ENCODE results near the gene SEC23A.
A peak's percentile ranks its signal among the peaks of the same experiment; 100 is the strongest.
"Not testable (repeated sequence)": the region's sequence is repeated elsewhere in the genome, so short reads cannot be mapped to it uniquely, and the experiment has no call there.

SEC23A gene

DNA sequence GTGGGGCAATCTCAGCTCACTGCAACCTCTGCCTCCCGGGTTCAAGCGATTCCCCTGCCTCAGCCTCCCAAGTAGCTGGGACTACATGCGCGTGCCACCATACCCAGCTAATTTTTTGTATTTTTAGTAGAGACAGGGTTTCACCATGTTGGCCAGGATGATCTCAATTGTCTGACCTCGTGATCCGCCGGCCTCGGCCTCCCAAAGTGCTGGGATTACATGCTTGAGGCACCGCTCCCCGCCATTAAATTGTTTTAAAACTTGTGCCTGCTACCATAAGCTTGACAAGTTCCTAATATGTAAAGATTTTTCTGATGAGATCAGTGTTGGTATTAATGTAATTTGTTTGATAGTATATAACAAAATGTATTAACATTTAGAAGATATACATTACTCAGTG is 3.8 kb downstream of the SEC23A start:
- DNase-seq; intact Hi-C loops (cut with DNase I): not testable (repeated sequence)

DNA sequence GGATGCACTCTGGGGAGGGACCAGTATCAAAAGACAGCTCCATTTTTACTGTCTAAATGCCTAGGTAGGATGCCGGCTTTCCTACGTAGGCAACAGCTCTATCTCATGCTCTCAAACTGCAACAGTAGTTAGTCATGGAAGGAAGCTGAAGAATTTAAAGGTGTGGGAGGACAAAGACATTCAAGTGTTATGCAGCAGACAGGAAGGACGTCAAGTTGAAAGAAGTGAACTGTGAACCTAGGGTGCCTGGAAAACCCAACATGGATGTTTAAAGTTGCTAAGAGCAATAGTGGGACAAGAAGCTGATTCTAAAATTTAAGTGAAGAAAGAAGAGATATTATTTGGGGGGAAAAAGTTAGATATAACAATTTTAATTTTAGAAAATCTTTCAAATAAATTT is 5.9 kb downstream of the SEC23A start:
- DNase-seq: peak in 15 of 42 donors; percentile 8 to 71 (median 27)
- intact Hi-C loops (cut with DNase I): no loop called here

DNA sequence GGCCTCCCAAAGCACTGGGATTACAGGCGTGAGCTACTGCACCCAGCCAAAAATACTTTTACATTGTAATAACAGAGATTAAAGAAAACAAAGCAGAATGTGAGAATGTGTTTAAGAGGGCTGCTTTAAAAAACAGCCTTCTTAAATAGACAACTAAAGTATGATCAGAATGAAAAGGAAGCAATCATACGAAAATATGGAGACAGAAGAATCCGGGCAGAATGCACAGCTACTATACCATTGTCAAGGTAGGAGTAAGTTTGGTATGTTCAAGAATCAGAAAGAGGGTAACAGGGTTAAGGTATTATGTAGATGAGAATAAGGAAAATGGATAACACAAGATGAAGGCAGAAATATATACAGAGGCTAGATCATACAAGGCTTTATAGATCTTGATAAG is 8.5 kb downstream of the SEC23A start:
- intact Hi-C loops (cut with DNase I): no loop called here
- no peak for DNase-seq

DNA sequence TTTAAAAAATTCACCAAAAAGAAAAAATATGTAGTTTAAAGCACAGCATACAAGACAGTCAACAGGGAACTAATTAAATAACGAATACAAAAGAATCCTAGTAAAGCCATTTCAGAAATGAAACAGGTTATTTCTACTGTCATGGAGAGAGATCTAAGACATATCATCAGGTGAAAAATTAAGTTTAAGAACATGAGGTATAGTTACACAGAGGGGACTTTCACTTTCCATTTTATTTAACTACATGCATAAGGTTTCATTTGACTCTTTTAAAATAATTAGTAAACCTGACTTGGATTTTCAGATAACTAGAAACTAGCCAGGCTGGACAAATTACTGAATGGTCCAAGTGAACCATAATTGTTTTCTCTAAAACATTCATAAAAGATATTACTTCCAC is 11.3 kb downstream of the SEC23A start:
- intact Hi-C loops (cut with DNase I): no loop called here
- DNase-seq: no peak

DNA sequence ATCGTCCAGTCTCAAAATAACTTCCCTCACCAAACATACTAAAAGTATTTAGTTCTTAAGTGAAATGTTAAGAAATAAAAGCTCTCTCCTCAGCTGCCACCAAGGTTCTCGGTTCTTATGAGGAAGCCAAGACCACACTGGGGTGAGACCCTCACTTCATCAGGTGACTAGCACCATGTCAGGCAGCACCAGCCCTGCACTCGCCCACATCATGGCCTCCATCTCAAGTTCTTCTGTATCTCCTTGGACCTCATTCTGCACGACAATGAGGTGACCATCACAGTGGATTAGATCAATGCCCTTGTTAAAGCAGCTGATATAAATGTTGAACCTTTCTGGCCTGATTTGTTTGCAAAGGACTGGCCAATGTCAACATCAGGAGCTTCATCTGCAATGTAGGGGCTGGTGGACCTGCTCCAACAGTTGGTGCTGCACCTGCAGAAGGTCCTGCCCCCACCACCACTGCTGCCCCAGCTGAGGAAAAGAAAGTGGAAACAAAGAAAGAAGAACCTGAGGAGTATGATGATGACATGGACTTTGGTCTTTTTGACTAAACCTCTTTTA is 12.4 kb downstream of the SEC23A start:
- intact Hi-C loops (cut with DNase I): no loop called here
- DNase-seq: no peak

DNA sequence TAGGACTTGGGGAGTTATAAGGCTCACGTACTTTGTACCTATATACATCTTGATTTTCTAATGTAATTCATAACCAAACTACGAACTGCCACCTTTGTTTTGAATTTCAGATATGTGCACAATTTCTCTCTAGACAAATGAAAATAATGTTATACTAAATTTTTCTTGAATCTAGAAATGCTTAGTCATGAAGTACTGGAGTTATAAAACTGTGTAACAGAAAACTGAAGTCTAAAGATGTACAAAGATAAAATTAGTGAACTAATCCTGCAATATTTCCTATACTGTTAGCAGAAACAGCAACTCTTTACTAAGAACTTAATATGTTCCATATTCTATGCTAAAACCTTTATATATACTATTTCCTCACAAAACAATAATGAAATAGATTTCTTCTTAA is 15.5 kb downstream of the SEC23A start:
- intact Hi-C loops (cut with DNase I): no loop called here
- no peak for DNase-seq

DNA sequence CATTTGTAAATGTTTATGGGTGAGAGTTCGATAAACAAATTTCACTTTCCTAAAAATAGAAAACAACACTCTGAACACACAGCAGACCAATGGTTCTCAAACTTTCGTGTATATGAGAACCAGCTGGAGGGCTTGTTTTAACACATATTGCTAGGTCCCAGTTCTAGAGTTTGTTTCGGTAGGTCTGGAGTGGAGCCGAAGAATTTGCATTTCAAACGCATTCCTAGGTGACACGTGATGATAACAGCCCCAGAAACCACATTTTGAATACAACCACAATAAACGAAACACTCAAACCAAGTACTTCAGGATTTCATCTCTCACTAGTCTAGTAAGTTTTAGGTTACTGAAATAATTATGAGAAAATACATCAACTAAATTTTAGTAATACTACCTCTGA is 17.1 kb downstream of the SEC23A start:
- DNase-seq: no peak
- intact Hi-C loops (cut with DNase I): no loop called here

DNA sequence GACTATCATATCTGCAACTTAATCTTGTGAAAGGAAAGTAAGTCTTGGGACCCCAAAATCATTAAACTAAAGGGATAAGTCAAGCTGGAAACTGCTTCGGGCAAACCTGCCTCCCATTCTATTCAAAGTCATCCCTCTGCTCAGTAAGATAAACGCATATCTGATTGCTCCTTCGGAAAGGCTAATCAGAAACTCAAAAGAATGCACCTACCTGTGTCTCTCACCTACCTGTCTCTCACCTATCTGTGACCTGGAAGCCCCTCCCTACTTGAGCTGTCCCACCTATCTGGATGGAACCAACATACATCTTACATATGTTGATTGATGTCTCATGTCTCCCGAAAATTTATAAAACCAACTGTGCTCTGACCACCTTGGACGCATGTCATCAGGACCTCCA is 19.9 kb downstream of the SEC23A start:
- DNase-seq: no peak
- intact Hi-C loops (cut with DNase I): no loop called here

DNA sequence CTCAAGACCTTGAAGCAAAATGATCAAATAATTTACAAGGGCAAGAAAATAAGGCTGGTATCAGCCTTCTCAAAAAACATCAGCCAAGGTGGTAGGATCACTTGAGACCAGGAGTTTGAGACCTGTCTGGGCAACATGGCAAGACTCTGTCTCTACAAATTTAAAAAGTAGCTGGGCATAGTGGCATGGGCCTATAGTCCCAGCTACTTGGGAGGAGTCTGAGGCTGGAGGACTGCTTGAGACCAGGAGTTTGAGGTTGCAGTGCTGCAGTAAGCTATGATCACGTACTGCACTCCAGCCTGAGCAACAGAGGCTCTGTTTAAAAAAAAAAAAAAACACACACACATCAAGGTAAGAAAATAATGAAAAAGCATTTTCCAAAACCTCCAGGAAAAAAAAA is 22.1 kb downstream of the SEC23A start:
- intact Hi-C loops (cut with DNase I): no loop called here
- DNase-seq: no peak

DNA sequence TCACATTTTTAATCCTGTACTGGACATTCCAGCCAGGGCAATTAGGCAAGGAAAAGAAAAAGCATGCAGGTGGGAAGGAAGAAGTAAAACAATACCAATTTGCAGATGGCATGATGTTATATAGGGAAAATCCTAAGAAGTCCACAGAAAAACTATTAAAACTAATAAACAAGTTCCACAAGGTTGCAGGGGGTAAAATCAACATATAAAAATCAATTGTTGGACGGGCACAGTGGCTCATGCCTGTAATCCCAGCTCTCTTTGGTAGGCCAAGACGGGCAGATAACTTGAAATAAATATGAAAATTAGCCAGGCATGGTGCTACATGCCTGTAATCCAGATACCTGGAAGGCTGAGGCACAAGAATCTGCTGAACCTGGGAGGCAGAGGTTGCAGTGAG is 31.9 kb downstream of the SEC23A start:
- DNase-seq: no peak
- intact Hi-C loops (cut with DNase I): no loop called here

DNA sequence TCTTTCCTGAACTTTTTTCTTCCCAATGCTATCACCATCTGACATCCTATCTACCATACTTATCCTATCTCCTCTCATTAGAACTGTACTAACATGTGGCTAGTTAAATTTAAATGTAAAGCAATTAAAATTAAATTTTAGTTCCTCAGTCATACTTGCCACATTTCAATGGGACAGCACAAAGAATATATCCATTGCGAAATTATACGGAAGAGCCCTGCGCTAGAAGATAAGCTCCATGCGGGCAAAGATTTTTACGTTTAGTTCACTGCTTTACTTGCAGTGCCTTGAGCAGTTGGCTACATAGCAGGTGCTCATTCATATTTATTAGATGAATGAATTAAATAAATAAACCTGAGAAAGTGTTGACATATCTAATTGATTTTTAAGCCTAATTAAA is 33.1 kb downstream of the SEC23A start:
- intact Hi-C loops (cut with DNase I): no loop called here
- no peak for DNase-seq

DNA sequence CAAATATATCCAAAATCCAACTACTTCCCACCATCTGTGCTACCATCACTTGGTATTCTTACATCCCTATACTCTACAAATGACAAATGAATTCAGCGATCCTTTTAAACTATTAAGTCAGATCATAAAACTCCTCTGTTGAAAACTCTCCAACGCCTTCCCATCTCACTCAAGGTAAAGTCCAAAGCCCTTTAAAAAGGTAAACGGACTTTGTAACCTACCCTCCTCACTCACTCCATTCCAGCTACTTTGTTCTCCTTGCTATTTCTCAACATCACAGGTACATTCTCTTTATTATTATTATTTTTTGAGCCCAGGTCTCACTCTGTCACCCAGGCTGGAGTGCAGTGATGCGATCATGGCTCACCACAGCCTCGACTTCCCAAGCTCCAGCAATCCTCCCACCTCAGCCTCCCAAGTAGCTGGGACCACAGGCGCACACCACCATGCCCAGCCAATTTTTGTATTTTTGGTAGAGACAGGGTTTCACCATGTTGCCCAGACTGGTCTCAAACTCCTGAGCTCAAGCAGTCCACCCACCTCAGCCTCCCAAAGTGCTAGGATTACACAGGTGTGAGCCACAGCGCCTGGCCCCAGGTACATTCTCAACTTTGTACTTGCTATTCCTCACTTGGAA is 33.7 kb downstream of the SEC23A start:
- DNase-seq; intact Hi-C loops (cut with DNase I): not testable (repeated sequence)

DNA sequence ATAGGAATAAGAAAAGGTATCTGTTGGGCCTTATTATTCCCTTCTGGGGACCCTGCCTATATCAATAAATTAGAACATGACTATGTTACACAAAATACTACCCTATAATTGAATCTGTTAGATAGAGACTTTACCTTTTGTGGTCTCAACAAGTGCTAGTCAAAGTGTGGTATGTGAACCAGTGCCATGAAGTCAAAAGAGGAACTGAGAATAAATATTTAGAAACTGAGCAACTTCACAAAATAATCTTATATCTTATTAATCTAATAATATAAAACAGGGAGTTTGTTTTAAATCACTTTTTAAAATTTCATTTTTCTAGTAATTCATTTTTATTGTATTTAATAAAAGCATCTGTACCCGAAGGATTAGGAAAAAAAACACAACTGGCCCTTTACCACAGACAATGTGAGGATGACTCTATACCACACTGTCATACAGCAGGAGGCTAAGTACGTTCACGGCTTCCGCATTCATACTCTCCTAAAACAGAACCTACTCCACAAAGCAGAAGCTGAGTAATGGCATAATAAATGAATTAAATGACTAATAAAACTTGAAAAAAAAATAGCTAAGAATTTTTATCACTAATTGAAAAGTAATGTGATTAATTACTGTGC is 42.1 kb downstream of the SEC23A start:
- no peak for DNase-seq
- intact Hi-C loops (cut with DNase I): no loop called here

DNA sequence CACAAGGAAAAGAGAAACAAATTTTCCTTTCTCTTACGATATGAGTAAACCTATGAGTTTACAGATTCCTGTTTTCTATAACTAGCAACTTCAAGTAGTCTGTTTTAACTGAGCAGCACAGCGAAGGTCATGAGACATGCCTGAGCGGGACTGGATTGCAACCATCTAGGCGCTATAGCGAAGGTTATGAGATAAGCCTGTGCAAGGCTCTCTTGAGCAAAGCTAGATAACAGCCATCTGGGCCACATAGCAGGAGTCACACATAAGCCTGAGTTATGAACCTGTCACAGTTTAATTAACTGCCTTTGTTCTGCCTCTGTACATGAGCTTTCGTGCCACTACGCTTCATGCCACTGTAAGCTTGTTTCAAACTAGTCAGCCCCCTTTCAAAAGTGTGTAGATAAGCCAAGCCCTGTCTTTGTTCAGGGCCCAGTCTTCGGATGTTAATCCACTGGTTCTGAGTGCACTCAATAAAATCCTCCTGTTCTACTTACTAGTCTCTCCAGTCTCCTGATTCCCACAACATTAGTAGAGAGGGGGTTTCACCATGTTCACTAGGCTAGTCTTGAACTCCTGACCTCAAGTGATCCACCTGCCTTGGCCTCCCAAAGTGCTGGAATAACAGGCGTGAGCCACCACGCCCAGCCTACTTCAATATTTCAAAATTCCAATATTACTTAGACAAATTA is 47.1 kb downstream of the SEC23A start:
- intact Hi-C loops (cut with DNase I): no loop called here
- no peak for DNase-seq

DNA sequence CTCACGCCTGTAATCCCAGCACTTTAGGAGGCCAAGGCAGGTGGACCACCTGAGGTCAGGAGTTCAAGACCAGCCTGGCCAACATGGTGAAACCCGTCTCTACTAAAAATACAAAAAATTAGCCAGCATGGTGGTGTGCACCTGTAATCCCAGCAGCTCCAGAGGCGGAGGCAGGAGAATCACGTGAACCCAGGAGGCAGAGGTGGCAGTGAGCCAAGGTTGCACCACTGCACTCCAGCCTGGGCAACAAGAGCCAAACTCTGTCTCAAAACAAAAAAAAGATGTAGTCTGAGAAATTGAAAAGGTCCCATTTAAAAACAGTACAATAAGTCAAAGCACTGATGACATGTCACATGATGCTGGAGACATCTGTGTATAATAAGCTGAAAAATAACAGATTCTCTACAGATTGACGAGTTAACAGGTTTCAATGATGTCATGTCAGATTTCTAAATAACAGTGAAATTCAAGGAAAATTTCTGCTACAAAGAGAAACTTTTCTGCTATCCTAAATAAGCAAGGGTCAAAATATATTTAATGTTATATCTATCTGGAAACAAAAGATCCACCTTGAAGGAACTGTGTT is 50.1 kb downstream of the SEC23A start:
- DNase-seq; intact Hi-C loops (cut with DNase I): not testable (repeated sequence)

DNA sequence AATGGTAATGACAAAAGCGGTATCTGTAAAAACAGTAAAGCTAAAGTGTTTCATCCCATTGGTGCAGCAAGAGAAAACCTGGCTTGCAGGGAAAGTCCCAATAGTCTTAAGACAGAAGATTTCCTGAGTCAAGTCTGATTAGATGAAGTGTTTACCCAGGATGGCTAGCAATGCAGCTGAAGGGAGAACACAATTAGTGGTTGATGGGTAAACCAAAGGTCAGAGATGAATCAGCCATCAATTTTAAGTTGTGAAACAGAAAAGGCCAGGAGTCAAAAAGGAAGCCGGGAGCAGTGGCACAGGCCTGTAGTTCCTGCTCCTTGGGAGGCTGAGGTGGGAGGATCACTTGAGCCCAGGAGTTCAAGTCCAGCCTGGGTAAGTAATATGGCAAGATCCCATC is 52.6 kb downstream of the SEC23A start:
- intact Hi-C loops (cut with DNase I): no loop called here

DNA sequence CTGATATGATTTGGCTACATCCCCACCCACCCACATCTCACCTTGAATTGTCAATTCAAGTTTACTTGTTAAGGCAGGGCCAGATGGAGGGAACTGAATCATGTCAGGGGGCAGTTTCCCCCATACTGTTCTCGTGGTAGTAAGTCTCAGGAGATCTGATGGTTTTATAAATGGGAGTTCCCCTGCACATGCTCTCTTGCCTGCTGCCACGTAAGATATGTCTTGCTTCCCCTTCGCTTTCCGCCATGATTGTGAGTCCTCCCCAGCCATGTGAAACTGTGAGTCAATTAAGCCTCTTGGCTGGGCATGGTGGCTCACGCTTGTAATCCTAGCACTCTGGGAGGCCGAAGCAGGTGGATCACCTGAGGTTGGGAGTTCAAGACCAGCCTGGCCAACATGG is 57.1 kb downstream of the SEC23A start:
- DNase-seq; intact Hi-C loops (cut with DNase I): not testable (repeated sequence)

More for the DNA sequence above, 52.6 kb downstream of the SEC23A start:
- DNase-seq: no peak

DNA sequence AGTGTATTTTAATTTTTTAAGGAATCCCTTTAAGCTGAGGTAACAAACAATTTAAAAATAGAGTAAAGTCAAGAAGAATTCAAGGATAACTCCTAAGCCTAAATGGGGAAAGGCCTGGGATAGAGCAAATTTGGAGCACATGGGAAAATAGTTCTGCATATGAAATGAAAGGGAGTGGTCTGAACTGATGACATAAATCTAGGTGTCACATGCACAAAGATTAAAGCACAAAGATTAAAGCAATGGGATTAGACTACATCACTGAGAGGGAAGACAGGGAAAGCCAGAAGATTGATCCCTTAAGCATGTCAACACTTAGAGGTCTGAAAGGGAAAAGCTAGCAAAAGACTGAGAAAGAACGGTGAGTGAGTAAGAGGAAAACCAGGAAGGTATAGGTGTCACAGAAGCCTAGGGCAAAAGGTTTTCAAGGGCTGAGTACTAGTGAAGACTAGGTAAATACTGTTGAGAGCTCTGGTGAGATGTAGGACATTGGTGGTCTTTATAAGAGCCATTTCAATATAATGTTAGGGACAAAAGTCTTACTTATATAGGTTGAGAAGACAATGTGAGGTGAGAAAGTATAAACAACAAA is 59.6 kb downstream of the SEC23A start:
- no peak for DNase-seq
- intact Hi-C loops (cut with DNase I): no loop called here

DNA sequence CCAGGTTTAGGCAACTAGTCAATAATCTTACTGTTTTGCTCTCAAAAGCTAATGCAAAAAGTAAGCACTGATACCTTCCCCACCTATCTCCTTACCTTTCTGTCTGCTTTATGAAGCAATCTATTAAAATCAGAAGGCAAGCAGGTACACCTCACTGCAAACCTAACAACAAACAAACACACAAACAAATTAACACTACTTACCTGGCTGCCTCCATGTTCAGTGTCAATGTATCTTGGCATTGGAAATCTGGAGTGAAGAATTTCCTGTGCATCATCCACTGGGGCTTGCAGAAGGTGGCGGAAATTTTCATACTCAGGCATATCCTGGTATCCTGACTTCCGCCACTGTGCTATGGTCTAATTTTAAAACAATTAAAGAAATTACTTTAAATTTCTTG is 62.5 kb downstream of the SEC23A start:
- intact Hi-C loops (cut with DNase I): no loop called here
- DNase-seq: no peak

DNA sequence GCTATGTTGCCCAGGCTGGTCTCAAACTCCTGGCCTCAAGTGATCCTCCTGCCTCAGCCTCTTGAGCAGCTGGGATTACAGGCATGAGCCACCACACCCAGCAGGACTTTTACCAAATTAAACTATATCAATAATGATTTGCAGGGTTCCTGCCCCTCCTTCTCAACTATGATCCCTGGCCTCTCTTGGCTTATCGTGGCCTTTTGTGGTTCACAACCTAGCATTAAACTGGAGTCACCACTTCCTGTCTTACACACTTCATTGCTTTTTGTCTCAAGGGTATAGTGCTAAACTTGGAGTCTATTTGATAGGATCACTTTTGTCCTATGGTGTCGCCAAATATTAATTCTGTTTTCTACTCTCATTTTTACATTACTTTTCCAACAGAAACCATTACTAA is 64.5 kb downstream of the SEC23A start:
- DNase-seq: no peak
- intact Hi-C loops (cut with DNase I): no loop called here

All from head of caudate nucleus (tissue), 42 donors.